GM23338 (cell line): ENCODE data around the gene AASDH.

ENCODE experiments used
- CREB1 ChIP-seq: fragments of 250-450 bp; sonication (Bioruptor Pico); IDR thresholded peaks from 2 replicates; pipeline ENCODE4 v1.5.0; 2020; ENCODE audit warnings: low read depth, mild to moderate bottlenecking, moderate library complexity
- EZH2 ChIP-seq: fragments of 200-600 bp; sonication (generic); IDR thresholded peaks from one replicate; pipeline ENCODE4 v1.8.0; 2017; ENCODE audit warnings: antibody characterized with exemption, mild to moderate bottlenecking, low read depth; ENCODE audit not compliant: unreplicated experiment
- EZH2phosphoT487 ChIP-seq: fragments of 200-600 bp; sonication (generic); IDR thresholded peaks from one replicate; pipeline ENCODE4 v1.8.1; 2018; ENCODE audit warnings: antibody characterized with exemption; ENCODE audit not compliant: unreplicated experiment
- JUNB ChIP-seq: IDR thresholded peaks from one replicate; pipeline ENCODE4 v1.6.1; 2016; ENCODE audit warnings: antibody characterized with exemption; ENCODE audit not compliant: unreplicated experiment
- NANOG ChIP-seq: IDR thresholded peaks from 2 replicates; pipeline ENCODE4 v1.6.1; 2016; ENCODE audit warnings: antibody characterized with exemption, borderline replicate concordance
- POLR2AphosphoS5 ChIP-seq: IDR thresholded peaks from 2 replicates; pipeline ENCODE4 v1.6.1; 2016; ENCODE audit warnings: antibody characterized with exemption, low read depth
- ZNF331 ChIP-seq: fragments of 250-450 bp; sonication (Bioruptor Pico); IDR thresholded peaks from 2 replicates; pipeline ENCODE4 v1.5.0; 2020; ENCODE audit warnings: low read depth, mild to moderate bottlenecking, moderate library complexity
- TF ChIP-seq, protein P1 (sequence below), 2 experiments: fragments of 200-600 bp in 1 of 2; sonication (generic) in 1 of 2; conservative IDR thresholded peaks; 2 replicates each; pipeline versions ENCODE4 v1.5.1 to v1.6.1; 2016 to 2017; ENCODE audit warnings: antibody characterized with exemption in 2 of 2, low read depth in 2 of 2, mild to moderate bottlenecking in 2 of 2, moderate library complexity in 1 of 2
- TF ChIP-seq, protein P2 (sequence below): IDR thresholded peaks from one replicate; pipeline ENCODE4 v1.6.1; 2018; ENCODE audit warnings: antibody characterized with exemption; ENCODE audit not compliant: unreplicated experiment
- TF ChIP-seq, protein P3 (sequence below): fragments of 250-450 bp; sonication (Bioruptor Pico); IDR thresholded peaks from 2 replicates; pipeline ENCODE4 v1.5.0; 2020; ENCODE audit warnings: mild to moderate bottlenecking, moderate library complexity
- TF ChIP-seq, protein P4 (sequence below): IDR thresholded peaks from 2 replicates; pipeline ENCODE4 v1.6.1; 2016; ENCODE audit warnings: antibody characterized with exemption

DNA sequence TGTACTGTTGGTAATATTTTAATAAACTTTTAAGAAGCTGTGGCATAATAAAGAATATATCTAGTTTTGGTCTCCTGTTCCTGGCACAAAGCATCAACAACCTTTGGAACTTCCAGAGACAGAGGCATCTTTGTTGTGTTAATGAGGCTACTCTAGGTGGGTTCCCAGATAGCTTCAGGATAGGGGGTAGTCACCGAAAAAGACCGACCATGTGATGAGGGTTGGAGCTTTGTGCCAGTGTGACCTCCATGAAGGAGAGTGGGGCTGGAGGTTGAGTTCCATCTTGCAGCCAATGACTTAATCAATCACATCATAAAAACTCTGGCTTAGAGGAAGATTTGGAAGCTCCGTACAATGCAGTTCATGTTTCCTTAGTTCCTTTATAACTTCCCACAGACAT is 38.2 kb upstream of the AASDH start:
- TF ChIP-seq, protein P1, sequence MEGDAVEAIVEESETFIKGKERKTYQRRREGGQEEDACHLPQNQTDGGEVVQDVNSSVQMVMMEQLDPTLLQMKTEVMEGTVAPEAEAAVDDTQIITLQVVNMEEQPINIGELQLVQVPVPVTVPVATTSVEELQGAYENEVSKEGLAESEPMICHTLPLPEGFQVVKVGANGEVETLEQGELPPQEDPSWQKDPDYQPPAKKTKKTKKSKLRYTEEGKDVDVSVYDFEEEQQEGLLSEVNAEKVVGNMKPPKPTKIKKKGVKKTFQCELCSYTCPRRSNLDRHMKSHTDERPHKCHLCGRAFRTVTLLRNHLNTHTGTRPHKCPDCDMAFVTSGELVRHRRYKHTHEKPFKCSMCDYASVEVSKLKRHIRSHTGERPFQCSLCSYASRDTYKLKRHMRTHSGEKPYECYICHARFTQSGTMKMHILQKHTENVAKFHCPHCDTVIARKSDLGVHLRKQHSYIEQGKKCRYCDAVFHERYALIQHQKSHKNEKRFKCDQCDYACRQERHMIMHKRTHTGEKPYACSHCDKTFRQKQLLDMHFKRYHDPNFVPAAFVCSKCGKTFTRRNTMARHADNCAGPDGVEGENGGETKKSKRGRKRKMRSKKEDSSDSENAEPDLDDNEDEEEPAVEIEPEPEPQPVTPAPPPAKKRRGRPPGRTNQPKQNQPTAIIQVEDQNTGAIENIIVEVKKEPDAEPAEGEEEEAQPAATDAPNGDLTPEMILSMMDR (conservative IDR thresholded peaks at IDR 0.05; ENCODE audit: low read depth in 2 of 2) = no peak
- no peak for TF ChIP-seq EZH2
- TF ChIP-seq, protein P2, sequence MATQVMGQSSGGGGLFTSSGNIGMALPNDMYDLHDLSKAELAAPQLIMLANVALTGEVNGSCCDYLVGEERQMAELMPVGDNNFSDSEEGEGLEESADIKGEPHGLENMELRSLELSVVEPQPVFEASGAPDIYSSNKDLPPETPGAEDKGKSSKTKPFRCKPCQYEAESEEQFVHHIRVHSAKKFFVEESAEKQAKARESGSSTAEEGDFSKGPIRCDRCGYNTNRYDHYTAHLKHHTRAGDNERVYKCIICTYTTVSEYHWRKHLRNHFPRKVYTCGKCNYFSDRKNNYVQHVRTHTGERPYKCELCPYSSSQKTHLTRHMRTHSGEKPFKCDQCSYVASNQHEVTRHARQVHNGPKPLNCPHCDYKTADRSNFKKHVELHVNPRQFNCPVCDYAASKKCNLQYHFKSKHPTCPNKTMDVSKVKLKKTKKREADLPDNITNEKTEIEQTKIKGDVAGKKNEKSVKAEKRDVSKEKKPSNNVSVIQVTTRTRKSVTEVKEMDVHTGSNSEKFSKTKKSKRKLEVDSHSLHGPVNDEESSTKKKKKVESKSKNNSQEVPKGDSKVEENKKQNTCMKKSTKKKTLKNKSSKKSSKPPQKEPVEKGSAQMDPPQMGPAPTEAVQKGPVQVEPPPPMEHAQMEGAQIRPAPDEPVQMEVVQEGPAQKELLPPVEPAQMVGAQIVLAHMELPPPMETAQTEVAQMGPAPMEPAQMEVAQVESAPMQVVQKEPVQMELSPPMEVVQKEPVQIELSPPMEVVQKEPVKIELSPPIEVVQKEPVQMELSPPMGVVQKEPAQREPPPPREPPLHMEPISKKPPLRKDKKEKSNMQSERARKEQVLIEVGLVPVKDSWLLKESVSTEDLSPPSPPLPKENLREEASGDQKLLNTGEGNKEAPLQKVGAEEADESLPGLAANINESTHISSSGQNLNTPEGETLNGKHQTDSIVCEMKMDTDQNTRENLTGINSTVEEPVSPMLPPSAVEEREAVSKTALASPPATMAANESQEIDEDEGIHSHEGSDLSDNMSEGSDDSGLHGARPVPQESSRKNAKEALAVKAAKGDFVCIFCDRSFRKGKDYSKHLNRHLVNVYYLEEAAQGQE = no peak
- TF ChIP-seq POLR2AphosphoS5 = no peak
- no peak for TF ChIP-seq ZNF331 (CRISPR knock-in tag)
- TF ChIP-seq EZH2phosphoT487 = no peak
- TF ChIP-seq, protein P3, sequence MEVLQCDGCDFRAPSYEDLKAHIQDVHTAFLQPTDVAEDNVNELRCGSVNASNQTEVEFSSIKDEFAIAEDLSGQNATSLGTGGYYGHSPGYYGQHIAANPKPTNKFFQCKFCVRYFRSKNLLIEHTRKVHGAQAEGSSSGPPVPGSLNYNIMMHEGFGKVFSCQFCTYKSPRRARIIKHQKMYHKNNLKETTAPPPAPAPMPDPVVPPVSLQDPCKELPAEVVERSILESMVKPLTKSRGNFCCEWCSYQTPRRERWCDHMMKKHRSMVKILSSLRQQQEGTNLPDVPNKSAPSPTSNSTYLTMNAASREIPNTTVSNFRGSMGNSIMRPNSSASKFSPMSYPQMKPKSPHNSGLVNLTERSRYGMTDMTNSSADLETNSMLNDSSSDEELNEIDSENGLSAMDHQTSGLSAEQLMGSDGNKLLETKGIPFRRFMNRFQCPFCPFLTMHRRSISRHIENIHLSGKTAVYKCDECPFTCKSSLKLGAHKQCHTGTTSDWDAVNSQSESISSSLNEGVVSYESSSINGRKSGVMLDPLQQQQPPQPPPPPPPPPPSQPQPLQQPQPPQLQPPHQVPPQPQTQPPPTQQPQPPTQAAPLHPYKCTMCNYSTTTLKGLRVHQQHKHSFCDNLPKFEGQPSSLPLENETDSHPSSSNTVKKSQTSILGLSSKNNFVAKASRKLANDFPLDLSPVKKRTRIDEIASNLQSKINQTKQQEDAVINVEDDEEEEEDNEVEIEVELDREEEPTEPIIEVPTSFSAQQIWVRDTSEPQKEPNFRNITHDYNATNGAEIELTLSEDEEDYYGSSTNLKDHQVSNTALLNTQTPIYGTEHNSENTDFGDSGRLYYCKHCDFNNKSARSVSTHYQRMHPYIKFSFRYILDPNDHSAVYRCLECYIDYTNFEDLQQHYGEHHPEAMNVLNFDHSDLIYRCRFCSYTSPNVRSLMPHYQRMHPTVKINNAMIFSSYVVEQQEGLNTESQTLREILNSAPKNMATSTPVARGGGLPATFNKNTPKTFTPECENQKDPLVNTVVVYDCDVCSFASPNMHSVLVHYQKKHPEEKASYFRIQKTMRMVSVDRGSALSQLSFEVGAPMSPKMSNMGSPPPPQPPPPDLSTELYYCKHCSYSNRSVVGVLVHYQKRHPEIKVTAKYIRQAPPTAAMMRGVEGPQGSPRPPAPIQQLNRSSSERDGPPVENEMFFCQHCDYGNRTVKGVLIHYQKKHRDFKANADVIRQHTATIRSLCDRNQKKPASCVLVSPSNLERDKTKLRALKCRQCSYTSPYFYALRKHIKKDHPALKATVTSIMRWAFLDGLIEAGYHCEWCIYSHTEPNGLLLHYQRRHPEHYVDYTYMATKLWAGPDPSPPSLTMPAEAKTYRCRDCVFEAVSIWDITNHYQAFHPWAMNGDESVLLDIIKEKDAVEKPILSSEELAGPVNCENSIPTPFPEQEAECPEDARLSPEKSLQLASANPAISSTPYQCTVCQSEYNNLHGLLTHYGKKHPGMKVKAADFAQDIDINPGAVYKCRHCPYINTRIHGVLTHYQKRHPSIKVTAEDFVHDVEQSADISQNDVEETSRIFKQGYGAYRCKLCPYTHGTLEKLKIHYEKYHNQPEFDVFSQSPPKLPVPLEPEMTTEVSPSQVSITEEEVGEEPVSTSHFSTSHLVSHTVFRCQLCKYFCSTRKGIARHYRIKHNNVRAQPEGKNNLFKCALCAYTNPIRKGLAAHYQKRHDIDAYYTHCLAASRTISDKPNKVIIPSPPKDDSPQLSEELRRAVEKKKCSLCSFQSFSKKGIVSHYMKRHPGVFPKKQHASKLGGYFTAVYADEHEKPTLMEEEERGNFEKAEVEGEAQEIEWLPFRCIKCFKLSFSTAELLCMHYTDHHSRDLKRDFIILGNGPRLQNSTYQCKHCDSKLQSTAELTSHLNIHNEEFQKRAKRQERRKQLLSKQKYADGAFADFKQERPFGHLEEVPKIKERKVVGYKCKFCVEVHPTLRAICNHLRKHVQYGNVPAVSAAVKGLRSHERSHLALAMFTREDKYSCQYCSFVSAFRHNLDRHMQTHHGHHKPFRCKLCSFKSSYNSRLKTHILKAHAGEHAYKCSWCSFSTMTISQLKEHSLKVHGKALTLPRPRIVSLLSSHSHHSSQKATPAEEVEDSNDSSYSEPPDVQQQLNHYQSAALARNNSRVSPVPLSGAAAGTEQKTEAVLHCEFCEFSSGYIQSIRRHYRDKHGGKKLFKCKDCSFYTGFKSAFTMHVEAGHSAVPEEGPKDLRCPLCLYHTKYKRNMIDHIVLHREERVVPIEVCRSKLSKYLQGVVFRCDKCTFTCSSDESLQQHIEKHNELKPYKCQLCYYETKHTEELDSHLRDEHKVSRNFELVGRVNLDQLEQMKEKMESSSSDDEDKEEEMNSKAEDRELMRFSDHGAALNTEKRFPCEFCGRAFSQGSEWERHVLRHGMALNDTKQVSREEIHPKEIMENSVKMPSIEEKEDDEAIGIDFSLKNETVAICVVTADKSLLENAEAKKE (CRISPR knock-in tag) = peak; percentile 97
- no peak for TF ChIP-seq JUNB
- TF ChIP-seq, protein P4, sequence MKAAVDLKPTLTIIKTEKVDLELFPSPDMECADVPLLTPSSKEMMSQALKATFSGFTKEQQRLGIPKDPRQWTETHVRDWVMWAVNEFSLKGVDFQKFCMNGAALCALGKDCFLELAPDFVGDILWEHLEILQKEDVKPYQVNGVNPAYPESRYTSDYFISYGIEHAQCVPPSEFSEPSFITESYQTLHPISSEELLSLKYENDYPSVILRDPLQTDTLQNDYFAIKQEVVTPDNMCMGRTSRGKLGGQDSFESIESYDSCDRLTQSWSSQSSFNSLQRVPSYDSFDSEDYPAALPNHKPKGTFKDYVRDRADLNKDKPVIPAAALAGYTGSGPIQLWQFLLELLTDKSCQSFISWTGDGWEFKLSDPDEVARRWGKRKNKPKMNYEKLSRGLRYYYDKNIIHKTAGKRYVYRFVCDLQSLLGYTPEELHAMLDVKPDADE = no peak
- TF ChIP-seq CREB1 = peak; percentile 33; the same call in 1 of the 2 replicates
- TF ChIP-seq NANOG = no peak
